Hindlimb muscle (tissue), 1 donor: ENCODE measurements around the gene CSNK2A2. TPM values are rescaled to one million over a fixed set of nuclear protein-coding genes. Genes with fewer than 3 reads are reported as not detected.

Source experiments
- DNase-seq: peaks from one replicate; pipeline ENCODE4 v3.0.0-alpha.2; 2013
- polyA plus RNA-seq: library from polyadenylated mRNA; unstranded; fragments of 120-200 nt; gene quantifications from one replicate; pipeline ENCODE4 v1.2.1, GENCODE V29; 2013; ENCODE audit not compliant: insufficient read length

Gene CSNK2A2
- 85.3 TPM for polyA plus RNA-seq

GRCh38 chr16:58198022-58198683 is at the start of gene CSNK2A2:
TSS of gene CSNK2A2 (minus strand) at chr16:58198106. CDS start at chr16:58197736, 370 bp downstream.
- DNase-seq: peak; percentile 70

DNA sequence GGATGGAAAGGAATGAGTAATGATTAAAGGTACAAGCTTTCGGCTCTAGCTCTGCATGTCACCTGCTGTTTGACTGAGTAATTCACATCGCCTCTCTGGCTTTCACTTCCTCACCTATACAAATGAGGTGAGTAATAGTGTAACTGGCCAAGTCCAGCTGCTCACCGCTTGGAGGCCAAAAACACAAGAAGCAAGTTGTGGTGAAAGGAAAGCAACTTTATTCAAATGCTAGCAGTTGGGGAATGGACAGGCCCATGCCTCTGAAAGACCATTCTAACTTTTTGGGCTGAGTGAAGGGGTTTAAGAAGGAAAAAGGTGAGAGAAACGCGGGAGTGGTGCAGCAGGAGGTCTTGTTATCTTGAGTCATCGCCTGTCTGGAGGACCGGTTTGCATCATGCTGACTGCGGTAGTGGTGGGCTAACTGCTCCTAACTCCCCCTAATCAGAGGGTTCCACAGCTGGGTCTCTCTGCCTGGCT is 45.7 kb upstream of the CSNK2A2 start:
- DNase-seq: no peak

GRCh38 chr16:58236831-58237230 is 38.9 kb upstream of the CSNK2A2 start:
- DNase-seq: no peak

- DNase-seq: peak; percentile 43
Observed at GRCh38 chr16:58236231-58236690, 38.4 kb upstream of the CSNK2A2 start.

- no peak for DNase-seq
Observed at GRCh38 chr16:58235663-58236062, 37.8 kb upstream of the CSNK2A2 start.

- DNase-seq: no peak
Observed at GRCh38 chr16:58234831-58235595, 37.1 kb upstream of the CSNK2A2 start.

DNA sequence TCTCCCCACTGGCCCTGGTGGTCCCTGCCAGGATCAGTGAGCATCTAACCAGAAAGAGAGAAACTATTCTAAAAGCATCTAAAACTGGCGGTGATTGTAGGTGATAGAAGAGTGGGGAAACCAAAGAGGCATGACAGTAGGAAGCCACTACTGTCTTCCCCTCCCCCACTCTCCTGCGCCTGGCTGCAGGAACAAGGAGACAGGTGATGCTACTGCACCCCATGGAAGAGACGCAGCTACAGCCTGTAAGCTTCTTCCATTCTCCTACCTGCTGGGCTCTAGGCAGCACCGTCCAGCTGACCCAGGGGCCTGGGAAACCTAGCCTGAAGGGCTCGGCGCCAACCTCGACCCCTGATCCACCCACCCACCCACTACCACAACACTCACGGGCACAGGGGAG is 32.4 kb upstream of the CSNK2A2 start:
- DNase-seq: no peak

- DNase-seq: no peak
Observed at GRCh38 chr16:58226790-58227189, 28.9 kb upstream of the CSNK2A2 start.

- DNase-seq: no peak
Observed at GRCh38 chr16:58225965-58226602, 28.2 kb upstream of the CSNK2A2 start.

DNA sequence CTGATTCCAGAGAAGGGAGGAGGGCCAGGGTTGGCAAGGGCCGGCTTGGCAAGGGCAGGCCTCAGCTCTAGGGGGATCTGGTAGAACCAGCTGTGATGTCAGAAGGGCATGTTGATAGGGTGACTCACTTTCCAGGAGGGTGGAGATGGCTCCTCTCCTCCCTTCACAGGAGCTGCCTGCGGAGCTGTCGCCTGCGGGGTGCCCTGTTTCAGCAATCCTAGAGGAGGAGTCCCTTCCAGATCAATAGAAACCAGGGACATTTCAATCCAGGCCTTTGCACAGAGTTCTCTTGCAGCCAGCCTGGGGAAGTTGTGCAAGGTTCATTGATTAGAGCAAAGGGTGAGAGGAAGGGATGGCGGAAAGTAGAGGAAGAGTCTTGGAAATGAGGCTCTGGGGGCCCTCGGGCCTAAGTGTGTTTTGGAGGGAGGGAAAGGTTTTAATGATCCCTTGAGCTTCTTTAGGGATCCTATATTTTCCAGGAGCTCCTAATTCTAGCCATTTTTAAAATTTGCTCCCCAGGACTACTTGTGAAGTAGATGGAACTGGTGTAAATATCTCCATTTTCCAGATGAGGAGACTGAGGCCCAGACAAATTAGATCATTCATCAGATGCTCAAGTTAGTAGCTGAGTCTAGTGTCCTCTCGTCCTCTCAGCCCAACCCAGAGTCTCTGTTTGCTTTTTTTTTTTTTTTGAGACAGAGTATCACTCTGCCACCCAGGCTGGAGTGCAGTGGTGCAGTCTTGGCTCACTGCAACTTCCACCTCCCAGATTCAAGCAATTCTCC is 24.8 kb upstream of the CSNK2A2 start:
- DNase-seq: no peak

- no peak for DNase-seq
Observed at GRCh38 chr16:58219432-58219831, 21.5 kb upstream of the CSNK2A2 start.

DNA sequence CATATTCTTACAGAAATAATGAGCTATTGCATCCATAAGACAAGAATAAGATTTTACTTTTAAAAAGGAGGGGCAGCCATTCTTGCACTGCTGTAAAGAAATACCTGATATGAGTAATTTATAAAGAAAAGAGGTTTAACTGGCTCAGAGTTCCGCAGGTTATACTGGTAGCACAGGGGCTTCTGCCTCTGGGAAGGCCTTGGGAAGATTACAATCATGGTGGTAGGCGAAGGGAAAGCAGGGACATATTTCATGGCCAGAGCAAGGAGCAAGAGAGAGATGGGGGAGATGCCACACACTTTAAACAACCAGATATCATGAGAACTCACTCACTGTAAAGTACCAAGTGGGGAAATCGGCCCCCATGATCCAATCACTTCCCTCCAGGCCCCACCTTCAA is 20.9 kb upstream of the CSNK2A2 start:
- DNase-seq: no peak

DNA sequence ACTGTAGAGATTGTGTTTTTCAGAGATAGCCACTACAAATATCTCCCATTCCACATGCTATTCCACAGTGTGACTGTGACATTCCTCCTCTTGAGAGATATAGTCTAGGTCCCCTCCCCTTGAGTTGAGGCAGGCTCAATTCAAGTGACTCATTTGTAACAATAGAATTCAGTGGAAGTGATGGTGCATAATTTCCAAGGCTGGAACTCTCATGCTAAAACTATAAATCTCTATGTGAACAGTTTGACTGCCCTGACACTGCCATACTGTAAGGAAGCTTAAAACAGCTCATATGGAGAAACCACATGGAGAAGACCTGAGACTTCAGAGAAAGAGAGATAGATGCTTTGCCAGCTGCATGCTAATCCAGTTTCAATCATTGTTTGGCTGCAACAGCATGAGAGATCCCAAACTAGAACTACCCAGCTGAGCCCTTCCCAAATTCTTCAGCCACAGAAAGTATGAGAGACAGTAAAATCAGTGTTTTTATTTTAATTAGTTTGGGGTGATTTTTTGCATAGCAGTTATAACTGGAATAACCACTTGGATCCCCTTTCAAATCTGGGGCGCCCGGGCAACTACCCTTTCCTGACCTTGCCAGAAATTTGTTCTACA is 19.5 kb upstream of the CSNK2A2 start:
- no peak for DNase-seq

GRCh38 chr16:58212824-58213655 is 15.1 kb upstream of the CSNK2A2 start:
- no peak for DNase-seq

DNA sequence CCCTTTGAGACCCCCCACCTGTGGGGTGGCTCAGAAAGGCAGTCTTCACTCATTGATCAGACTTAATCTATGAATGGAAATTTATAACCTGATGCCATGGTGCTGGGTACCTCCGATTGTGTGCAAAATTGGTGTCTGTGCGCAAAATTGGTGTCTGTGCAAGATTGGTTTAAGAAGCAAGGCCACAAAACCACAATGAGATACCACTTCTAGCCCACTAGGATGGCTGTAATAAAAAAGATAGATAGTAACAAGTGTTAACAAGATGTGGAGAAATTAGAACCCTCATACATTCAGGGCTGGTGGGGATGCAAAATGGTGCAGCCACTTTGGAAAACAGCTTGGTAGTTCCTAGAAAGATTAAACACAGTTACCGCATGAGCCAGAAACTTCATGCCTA is 13.9 kb upstream of the CSNK2A2 start:
- no peak for DNase-seq

GRCh38 chr16:58211245-58211644 is 13.3 kb upstream of the CSNK2A2 start:
- DNase-seq: no peak

GRCh38 chr16:58205276-58206036 is 7.5 kb upstream of the CSNK2A2 start:
- no peak for DNase-seq

DNA sequence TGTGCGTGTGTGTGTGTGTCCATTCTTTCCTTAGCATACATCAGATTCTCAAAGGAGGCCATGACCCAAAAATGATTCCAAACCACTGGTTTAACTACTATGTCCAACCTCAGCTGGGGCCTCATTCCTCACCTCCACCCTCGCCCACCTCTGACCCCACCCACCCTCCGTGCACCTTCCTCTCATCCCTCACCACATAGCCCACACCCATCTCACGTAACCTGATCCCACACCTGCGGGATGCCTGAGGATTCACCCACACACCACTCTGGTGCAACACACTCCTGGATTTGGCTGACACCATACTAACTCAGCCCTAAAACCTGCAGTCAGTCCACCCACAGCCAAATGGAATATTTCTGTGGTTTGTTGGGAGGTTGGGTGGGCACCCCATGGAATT is 3.3 kb upstream of the CSNK2A2 start:
- DNase-seq: no peak

DNA sequence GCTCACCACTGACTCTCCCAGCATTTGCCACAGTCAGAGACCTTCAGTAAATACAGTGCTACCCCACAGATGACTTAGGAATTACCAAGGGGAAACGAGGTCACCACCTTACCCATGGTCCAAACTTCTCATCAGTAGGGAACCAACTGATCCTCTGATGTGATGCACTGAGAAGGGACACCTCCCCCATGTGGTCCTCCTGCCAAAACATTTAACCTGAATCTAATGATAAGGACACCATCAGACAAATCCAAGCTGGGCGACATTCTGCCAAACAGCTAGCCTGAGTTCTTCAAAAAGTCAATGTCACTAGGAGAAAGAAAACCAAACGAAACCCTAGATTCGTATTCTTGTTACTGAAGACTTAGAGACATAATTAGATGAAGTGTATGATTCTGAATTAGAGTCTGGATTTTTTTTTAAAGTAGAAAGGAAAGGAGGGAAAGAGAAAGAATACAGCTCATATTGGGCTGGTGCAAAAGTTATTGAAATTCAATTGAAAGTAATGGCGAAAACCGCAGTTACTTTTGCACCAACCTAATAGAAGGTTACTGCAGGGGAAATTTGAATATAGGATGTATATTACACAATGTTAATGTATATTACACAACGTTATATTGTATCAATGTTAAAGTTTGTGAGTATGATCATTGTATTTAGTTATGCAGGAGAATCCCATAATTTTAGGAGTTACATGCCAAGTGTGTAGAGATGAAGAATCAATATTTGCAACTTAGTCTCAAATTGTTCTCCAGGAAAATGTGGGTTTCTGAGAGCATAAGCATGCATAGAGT is 2.3 kb upstream of the CSNK2A2 start:
- no peak for DNase-seq
